PFSK-1 (cell line): ENCODE data around the gene TTC13.

Experiments used
- FOXP2 ChIP-seq: optimal IDR thresholded peaks from 2 replicates; pipeline ENCODE3; 2011; ENCODE audit warnings: borderline replicate concordance, control low read depth, inconsistent platforms; ENCODE audit not compliant: insufficient read depth; ENCODE audit errors: extremely low read length, extremely low read depth
- POLR2AphosphoS5 ChIP-seq: IDR thresholded peaks from 2 replicates; pipeline ENCODE4 v1.6.1; 2012; ENCODE audit warnings: low read depth, mild to moderate bottlenecking, control low read depth, low read length, moderate library complexity
- SIN3A ChIP-seq: IDR thresholded peaks from 2 replicates; pipeline ENCODE4 v1.6.1; 2012; ENCODE audit warnings: mild to moderate bottlenecking, low read length, moderate library complexity, borderline replicate concordance; ENCODE audit not compliant: insufficient read depth
- TAF1 ChIP-seq: IDR thresholded peaks from 2 replicates; pipeline ENCODE4 v1.6.1; 2012; ENCODE audit warnings: low read length, control low read depth, borderline replicate concordance; ENCODE audit not compliant: insufficient read depth
- TF ChIP-seq, protein P1 (sequence below), 2 experiments: IDR thresholded peaks; 2 replicates each; pipeline versions ENCODE4 v1.6.1 to v1.8.0; 2011 to 2012; ENCODE audit warnings: low read depth in 2 of 2, low read length in 2 of 2, control low read depth in 1 of 2, inconsistent platforms in 1 of 2, mild to moderate bottlenecking in 1 of 2, moderate library complexity in 1 of 2; ENCODE audit not compliant: insufficient read depth in 1 of 2

Gene TTC13

DNA sequence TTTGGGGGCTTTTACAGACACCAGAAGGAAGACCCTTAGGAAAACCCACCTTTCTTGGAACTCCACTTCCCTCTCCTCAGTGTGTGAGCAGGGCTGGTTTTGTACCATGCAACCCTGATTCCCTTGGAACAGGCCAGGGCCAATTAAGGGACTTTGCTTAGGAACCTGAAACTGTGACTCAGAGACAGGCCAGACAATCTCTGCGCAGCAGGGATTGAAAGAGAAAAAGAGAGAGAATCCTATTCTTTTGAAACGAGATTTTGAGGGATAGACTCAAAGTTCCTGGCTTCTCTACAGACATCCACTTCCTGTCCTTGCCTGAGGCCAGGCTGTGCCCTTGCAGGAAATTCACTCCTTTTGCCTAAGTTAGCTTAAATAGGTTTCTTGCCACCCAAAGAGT lies 87.2 kb downstream of the TTC13 start:
- no peak for TF ChIP-seq SIN3A
- TF ChIP-seq, protein P1, sequence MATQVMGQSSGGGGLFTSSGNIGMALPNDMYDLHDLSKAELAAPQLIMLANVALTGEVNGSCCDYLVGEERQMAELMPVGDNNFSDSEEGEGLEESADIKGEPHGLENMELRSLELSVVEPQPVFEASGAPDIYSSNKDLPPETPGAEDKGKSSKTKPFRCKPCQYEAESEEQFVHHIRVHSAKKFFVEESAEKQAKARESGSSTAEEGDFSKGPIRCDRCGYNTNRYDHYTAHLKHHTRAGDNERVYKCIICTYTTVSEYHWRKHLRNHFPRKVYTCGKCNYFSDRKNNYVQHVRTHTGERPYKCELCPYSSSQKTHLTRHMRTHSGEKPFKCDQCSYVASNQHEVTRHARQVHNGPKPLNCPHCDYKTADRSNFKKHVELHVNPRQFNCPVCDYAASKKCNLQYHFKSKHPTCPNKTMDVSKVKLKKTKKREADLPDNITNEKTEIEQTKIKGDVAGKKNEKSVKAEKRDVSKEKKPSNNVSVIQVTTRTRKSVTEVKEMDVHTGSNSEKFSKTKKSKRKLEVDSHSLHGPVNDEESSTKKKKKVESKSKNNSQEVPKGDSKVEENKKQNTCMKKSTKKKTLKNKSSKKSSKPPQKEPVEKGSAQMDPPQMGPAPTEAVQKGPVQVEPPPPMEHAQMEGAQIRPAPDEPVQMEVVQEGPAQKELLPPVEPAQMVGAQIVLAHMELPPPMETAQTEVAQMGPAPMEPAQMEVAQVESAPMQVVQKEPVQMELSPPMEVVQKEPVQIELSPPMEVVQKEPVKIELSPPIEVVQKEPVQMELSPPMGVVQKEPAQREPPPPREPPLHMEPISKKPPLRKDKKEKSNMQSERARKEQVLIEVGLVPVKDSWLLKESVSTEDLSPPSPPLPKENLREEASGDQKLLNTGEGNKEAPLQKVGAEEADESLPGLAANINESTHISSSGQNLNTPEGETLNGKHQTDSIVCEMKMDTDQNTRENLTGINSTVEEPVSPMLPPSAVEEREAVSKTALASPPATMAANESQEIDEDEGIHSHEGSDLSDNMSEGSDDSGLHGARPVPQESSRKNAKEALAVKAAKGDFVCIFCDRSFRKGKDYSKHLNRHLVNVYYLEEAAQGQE (IDR thresholded peaks at IDR 0.05; ENCODE audit: insufficient read depth in 1 of 2, low read depth in 2 of 2, low read length in 2 of 2) = no peak
- TF ChIP-seq FOXP2 = no peak
- TF ChIP-seq TAF1 = no peak
- TF ChIP-seq POLR2AphosphoS5 = no peak

- TF ChIP-seq SIN3A = no peak
- TF ChIP-seq, protein P1 (IDR thresholded peaks at IDR 0.05; ENCODE audit: insufficient read depth in 1 of 2, low read depth in 2 of 2, low read length in 2 of 2) = no peak
- TF ChIP-seq TAF1 = no peak
- TF ChIP-seq POLR2AphosphoS5 = no peak
- no peak for TF ChIP-seq FOXP2
These were observed 94.0 kb downstream of the TTC13 start for GRCh38 chr1:230884646-230885045.

DNA sequence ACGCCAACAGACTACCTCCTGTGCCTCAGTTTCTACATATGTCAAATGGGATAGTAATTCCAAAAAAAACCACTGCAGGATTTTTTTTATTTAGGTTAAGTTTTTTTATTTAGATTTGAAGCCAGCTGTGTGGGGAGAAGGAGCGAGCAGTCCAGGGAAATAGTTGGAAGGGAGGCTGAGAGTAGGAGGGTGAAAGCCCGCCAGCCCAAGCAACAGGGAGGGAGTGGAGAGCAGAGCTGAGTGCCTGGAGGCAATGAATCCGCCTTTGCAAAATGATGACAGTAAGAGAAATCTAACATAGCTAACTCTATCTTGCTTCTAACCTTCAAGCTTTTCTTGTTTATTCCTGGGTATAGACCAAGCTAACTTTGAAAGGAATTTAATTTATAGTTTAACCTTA lies 94.7 kb downstream of the TTC13 start:
- TF ChIP-seq POLR2AphosphoS5 = no peak
- no peak for TF ChIP-seq FOXP2
- no peak for TF ChIP-seq SIN3A
- TF ChIP-seq, protein P1 (IDR thresholded peaks at IDR 0.05; ENCODE audit: insufficient read depth in 1 of 2, low read depth in 2 of 2, low read length in 2 of 2) = no peak
- TF ChIP-seq TAF1 = no peak

- TF ChIP-seq TAF1 (no peak), POLR2AphosphoS5 (no peak), SIN3A (no peak), FOXP2 (no peak)
- TF ChIP-seq, protein P1 (IDR thresholded peaks at IDR 0.05; ENCODE audit: insufficient read depth in 1 of 2, low read depth in 2 of 2, low read length in 2 of 2) = no peak
These were observed 98.9 kb downstream of the TTC13 start for GRCh38 chr1:230879778-230880177.

- no peak for TF ChIP-seq SIN3A
- no peak for TF ChIP-seq TAF1
- TF ChIP-seq POLR2AphosphoS5 = no peak
- TF ChIP-seq, protein P1 (IDR thresholded peaks at IDR 0.05; ENCODE audit: insufficient read depth in 1 of 2, low read depth in 2 of 2, low read length in 2 of 2) = no peak
- no peak for TF ChIP-seq FOXP2
These were observed 100.1 kb downstream of the TTC13 start for GRCh38 chr1:230878591-230878990.
